Hematopoietic multipotent progenitor cell treated with erythropoietin and hydrocortisone succinate and interleukin-3 and kit ligand, for 4 days (in vitro differentiated cells): ENCODE data around the gene RERE.

Source experiments
- DNase-seq: peaks from one replicate; pipeline ENCODE4 v3.0.0-alpha.2; 2015

The RERE gene

DNA sequence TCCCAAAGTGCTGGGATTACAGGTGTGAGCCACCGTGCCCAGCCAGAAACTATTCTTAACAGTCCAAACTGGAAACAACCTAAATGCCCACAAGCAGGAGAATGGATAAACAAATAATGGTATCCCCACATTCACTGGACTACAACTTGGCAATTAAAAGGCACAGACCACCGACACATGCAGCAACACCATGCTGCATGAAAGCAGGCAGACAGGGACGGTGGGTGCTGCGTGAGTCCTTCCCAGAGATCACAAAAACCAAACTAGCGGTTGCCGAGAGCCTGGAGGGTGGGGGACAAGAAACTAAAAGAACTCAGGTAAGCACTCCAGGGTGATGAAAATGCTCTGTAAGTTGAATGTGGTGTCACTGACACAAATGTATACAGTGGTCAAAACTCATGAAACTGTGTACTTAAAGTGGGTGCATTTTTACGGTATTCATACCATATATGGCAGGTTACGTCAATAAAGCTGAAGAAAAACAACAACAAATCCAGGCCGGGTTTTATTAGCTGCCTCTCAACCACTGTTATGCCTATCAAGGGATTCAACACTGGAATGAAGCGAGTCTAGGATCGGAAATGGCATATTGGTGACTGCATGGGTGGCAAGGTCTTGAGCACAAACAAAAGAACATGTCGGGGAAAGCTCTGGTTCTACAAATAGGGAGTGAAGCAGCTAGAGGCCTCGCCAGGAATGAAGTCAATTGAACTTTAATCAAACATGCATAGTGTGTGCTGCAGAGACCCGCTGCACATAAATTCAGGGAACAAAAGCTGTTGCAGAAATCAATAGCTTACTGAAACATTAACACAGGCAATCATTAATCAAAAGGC lies 447.2 kb downstream of the RERE start:
- no peak for DNase-seq

GRCh38 chr1:8368956-8369639 lies 448.3 kb downstream of the RERE start:
- no peak for DNase-seq

GRCh38 chr1:8367571-8368194 lies 449.8 kb downstream of the RERE start:
- no peak for DNase-seq

GRCh38 chr1:8365661-8366362 lies 451.6 kb downstream of the RERE start:
- DNase-seq = no peak

DNA sequence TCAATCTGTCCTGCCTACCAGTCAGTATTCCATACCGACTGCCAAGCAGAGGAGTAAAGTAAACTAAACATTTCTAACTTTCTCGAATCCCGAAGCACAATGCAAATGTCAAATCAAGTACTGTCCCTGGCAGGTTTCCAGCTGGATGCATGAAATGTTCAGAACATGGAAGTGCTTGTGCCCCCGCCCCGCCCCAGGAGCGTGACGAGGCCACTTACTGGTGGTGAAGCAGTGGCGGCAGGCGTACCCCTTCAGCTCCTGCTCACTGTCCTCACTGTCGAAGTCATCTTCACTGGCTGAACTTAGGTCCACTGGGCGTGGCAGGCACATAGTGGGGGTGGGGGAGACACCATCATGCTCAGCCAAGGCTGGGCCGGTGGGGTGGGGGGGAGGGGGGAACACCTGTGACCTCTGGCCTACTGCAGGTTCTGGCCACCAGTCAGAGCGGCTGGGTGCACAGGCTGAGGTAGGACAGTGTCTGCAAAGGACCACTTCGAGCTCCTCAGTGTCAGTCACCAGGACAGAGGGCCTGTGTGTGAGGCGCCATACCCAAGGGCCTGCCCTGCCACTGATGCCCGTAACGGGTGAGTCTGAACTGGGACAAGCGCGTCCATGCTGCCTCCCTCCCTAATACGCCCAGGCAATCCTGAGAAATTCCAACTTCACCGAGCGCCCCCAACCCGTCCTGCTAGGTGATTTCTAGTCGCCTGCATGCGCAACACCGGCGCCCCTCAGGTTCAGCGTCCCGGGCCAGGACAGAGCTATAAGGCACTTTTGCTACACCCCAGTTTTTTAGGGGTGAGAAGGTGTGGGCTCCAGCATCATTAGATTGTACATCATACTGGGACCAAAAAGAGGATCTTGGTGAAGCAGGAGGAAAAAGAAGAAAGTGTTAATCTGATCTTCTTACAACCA lies 452.7 kb downstream of the RERE start:
- DNase-seq = no peak

DNA sequence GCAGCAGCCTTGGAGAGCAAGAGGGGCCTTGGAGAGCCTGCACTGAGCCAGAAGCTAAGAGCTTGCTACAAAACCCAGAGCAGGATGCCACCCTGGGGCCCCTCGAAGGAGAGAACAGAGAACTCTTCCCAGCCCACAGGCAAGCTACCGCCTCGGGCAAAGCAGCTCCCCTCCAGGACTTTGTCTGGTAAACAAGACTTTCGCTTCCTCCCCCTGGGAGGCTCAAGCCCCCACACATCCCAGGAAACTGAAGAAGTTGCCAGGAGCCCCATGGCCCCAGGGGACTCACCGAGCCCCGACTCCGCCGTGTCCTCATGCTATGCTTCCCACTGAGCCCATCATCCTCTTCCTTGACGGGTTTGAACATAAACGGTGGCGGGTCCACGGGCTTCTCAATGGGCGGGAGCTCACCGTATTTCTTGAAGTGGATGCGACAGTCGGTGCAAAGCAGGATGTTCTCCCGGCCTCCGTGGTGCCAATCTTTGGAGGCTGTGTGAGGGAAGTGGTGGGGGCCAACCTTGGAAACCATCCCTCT lies 453.6 kb downstream of the RERE start:
- no peak for DNase-seq

GRCh38 chr1:8363186-8363766 lies 454.2 kb downstream of the RERE start:
- DNase-seq = no peak

DNA sequence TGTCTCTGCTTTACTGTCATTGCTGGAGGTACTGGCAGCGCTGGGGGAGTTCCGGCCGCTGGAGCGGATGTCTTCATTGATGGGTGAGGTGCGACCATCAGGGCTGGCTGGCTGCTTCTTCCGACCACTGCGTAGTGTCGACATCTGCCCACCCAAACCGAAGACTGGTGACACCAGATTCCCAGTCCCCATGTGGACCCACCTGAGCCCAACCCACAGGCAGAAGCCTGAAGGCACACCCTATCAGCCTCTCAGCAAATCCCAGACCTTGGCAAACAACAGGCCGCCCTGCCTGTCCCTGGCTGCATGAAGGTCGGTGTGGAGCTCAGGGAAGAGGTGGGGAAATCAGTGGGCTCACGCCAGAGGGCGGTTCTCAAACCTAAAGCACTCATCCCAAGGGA lies 454.7 kb downstream of the RERE start:
- no peak for DNase-seq

- DNase-seq = no peak
Observed at GRCh38 chr1:8361198-8361849, 456.1 kb downstream of the RERE start.

- DNase-seq = no peak
Observed at GRCh38 chr1:8360493-8361197, 456.8 kb downstream of the RERE start.

DNA sequence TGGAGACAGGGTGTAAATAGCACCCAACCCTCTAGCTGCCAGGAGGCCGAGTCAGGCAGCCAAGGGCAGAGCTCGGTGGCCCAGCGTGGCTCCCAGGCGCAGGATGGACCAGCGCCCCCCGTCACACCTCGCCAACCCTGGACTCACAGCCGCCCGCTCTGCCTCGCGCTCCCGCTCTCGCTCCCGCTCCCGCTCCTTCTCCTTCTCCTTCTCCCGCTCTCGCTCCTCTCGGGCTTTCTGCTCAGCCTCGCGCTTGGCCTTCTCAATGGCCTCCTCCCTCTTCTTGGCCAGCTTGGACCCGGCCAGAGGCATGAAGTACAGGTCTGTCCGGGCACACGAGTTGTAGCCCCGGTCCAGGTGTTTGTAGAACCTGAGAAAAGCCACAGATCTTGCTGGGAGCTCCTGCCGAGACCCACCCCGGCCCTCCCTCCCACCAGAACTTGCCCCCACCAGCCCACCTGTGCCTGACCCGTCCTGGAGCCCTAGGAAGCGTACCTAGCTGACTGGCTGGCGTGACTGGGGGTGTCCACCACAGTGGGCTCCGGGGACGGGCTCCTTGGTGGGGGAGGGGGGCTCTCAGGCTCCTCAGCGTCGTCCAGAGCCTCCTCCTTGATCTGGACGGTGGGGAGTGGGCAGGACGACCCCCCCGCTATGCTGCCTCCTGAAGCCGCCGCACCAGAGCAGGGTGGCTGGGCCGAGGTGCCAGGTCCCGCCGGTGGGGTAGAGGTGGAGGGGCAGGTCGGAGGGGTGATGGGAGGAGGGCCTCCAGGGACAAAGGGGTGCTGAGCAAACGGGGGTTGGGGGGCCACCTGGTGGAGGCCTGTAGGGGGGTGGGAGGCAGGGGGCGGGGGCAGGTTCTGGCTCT lies 457.6 kb downstream of the RERE start:
- DNase-seq = no peak

- DNase-seq = no peak
Observed at GRCh38 chr1:8358897-8359616, 458.4 kb downstream of the RERE start.

GRCh38 chr1:8358241-8358896 lies 459.1 kb downstream of the RERE start:
- no peak for DNase-seq

GRCh38 chr1:8357329-8358101 lies 459.9 kb downstream of the RERE start:
- peak; percentile 59 for DNase-seq

DNA sequence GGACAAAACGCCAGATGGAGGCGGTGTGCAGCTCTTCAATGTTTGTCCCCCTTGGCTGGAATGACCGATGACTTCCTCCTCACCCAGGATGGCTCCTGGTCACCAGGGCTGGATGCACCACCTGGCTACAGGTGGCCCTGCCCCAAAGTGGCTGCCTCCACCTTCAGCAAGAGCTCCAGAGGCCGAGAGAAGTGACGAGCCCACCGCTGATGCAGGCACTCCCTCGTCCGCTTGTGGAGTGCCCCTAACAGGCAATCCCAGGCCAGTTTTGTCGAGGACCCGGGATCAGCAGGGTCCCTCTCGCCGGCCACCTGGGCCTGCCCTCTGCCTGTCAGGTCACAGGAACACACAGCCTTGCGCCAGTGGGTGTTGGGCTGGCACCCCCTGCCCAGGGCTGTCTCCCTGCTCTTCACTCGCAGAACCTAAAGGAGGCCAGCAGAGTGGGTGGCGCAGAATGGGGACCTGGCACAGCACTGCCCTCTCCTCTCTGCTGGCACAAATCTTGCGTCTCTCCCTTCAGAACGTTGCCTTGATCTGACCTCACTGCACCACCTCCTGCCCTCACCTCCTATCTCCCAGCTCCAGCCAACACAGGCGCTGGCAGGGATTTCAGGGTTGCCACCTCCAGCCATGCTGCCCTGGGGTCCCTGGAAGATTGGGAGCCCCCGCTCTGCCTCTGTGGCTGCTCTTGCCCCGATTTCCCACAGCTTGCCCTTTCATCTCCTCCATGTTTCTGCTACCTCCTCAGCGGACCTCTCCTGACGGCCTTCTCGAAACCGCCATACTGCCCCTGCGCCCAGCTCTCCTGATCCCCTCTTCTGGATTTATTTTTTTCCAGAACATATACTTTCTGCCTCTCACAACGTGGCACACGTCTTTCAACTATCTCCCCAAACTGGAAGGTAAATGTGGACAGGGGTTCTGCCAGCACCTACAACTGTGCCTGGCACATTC lies 460.9 kb downstream of the RERE start:
- DNase-seq = no peak
